AG09309 (cell line): Measurements from ENCODE around the gene IRX4.

ENCODE experiments used
- DNase-seq: peaks from one replicate; pipeline ENCODE4 v3.0.0-alpha.2; 2010; ENCODE audit warnings: low read depth
- H3K4me3 ChIP-seq: 2 replicates; pipeline ENCODE4 v1.5.1; 2011; ENCODE audit warnings: mild to moderate bottlenecking, low read depth, low read length, moderate library complexity; ENCODE audit not compliant: control insufficient read depth
- CTCF ChIP-seq: IDR thresholded peaks from 2 replicates; pipeline ENCODE4 v1.5.1; 2011; ENCODE audit warnings: mild to moderate bottlenecking, low read depth, low read length, inconsistent platforms; ENCODE audit not compliant: insufficient read depth, control insufficient read depth; ENCODE audit errors: missing control alignments

The IRX4 gene

GRCh38 chr5:1857256-1857600, 25.5 kb downstream of the IRX4 start:
- H3K4me3 ChIP-seq: no peak overlapping the region
- no peak for TF ChIP-seq CTCF
- no peak for DNase-seq

GRCh38 chr5:1856596-1857255, 26.0 kb downstream of the IRX4 start:
- no peak overlapping the region for H3K4me3 ChIP-seq
- DNase-seq: no peak
- no peak for TF ChIP-seq CTCF

DNA sequence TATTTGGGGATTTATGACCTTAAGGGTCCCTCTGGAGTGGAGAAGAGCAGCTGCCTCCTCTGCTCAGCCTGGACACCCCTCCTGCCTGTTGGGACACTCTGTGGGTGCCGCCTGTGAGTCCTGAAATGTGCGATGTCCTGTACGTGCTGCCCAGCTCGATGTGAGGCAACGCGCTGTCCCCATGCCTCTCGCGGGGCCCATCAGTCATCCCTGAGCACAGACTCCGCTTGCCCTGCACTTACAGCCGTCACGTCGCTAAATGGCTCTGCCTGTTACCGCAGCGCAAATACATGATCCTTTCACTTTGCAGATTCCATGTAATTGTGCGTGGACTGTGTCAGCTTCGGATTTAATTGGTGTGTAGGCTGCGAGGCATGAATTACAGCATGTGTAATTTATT, 27.1 kb downstream of the IRX4 start:
- no peak for DNase-seq
- H3K4me3 ChIP-seq: no peak overlapping the region
- no peak for TF ChIP-seq CTCF

DNA sequence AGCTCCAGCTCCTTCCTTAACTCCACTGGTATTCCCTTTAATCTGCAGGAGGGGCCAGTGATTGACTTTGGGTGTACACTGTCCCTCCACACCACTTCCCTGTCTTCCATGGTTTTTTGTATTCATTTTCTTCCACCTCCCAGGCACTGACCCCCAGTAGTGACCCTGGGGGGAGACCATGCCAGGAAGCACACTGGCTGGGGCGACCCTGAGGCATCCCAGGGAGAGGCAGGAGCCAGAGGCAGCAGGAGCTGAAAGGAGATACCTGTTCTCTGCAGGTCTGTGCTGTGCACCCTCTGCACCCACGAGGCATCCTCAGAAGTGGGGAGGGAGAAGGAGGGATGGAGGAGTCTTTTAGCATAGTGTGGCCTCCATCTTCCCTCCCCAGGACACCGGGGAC, 27.6 kb downstream of the IRX4 start:
- no peak for TF ChIP-seq CTCF
- no peak overlapping the region for H3K4me3 ChIP-seq
- no peak for DNase-seq

- TF ChIP-seq CTCF: no peak
- no peak for DNase-seq
- H3K4me3 ChIP-seq: no peak overlapping the region
These were observed 29.2 kb downstream of the IRX4 start for GRCh38 chr5:1853531-1853930.

GRCh38 chr5:1852324-1852947, 30.3 kb downstream of the IRX4 start:
- no peak for TF ChIP-seq CTCF
- DNase-seq: no peak
- no peak overlapping the region for H3K4me3 ChIP-seq
